C4-2B (cell line): ENCODE measurements around the gene CISTR.
A peak's percentile ranks its signal among the peaks of the same experiment; 100 is the strongest.

Experiments used
- H3K27ac ChIP-seq: fragments of 450-650 bp; 2 replicates; pipeline ENCODE4 v1.5.1; 2017
- CTCF ChIP-seq: fragments of 450-650 bp; conservative IDR thresholded peaks from 2 replicates; pipeline ENCODE4 v1.5.1; 2017; ENCODE audit warnings: mild to moderate bottlenecking
- ZFX ChIP-seq: fragments of 450-650 bp; IDR thresholded peaks from 2 replicates; pipeline ENCODE4 v1.6.1; 2017

CISTR gene

GRCh38 chr12:53703756-53704155 lies 48.0 kb downstream of the CISTR start:
- H3K27ac ChIP-seq: no peak overlapping the region
- TF ChIP-seq CTCF (no peak), ZFX (no peak)

- TF ChIP-seq ZFX (no peak), CTCF (peak; percentile 97)
- no peak overlapping the region; the same call in 1 of the 2 replicates for H3K27ac ChIP-seq
Measured at GRCh38 chr12:53701518-53702264, 50.1 kb downstream of the CISTR start.

- no peak overlapping the region for H3K27ac ChIP-seq
- TF ChIP-seq CTCF (no peak), ZFX (no peak)
Measured at GRCh38 chr12:53700567-53700966, 51.2 kb downstream of the CISTR start.

GRCh38 chr12:53699678-53700025 lies 52.1 kb downstream of the CISTR start:
- no peak overlapping the region for H3K27ac ChIP-seq
- TF ChIP-seq ZFX (no peak), CTCF (no peak)

GRCh38 chr12:53698948-53699677 lies 52.7 kb downstream of the CISTR start:
- TF ChIP-seq ZFX (no peak), CTCF (no peak)

GRCh38 chr12:53696655-53697331 lies 55.0 kb downstream of the CISTR start:
- TF ChIP-seq CTCF (no peak), ZFX (no peak)
- H3K27ac ChIP-seq: peak overlapping the region; percentile 65

More at GRCh38 chr12:53698948-53699677, 52.7 kb downstream of the CISTR start:
- no peak overlapping the region for H3K27ac ChIP-seq
